BE2C (cell line): ENCODE results near the gene SUPT4H1.

Experiments used
- DNase-seq: peaks from one replicate; pipeline ENCODE4 v3.0.0-alpha.2; 2020
- H3K27me3 ChIP-seq: fragments of 250-450 bp; sonication (Bioruptor Pico); 2 replicates; pipeline ENCODE4 v1.5.1; 2020; ENCODE audit warnings: mild to moderate bottlenecking
- H3K36me3 ChIP-seq: fragments of 250-450 bp; sonication (Bioruptor Pico); 2 replicates; pipeline ENCODE4 v1.5.1; 2020; ENCODE audit warnings: mild to moderate bottlenecking
- H3K4me1 ChIP-seq: fragments of 250-450 bp; sonication (Bioruptor Pico); 2 replicates; pipeline ENCODE4 v1.5.1; 2020
- H3K4me3 ChIP-seq: 2 replicates; pipeline ENCODE4 v1.5.1; 2011; ENCODE audit warnings: low read depth, low read length
- H3K9me3 ChIP-seq: fragments of 250-450 bp; sonication (Bioruptor Pico); 2 replicates; pipeline ENCODE4 v1.5.1; 2020
- CTCF ChIP-seq: IDR thresholded peaks from 2 replicates; pipeline ENCODE4 v1.5.1; 2012; ENCODE audit warnings: mild to moderate bottlenecking, low read depth, low read length

The SUPT4H1 gene

DNA sequence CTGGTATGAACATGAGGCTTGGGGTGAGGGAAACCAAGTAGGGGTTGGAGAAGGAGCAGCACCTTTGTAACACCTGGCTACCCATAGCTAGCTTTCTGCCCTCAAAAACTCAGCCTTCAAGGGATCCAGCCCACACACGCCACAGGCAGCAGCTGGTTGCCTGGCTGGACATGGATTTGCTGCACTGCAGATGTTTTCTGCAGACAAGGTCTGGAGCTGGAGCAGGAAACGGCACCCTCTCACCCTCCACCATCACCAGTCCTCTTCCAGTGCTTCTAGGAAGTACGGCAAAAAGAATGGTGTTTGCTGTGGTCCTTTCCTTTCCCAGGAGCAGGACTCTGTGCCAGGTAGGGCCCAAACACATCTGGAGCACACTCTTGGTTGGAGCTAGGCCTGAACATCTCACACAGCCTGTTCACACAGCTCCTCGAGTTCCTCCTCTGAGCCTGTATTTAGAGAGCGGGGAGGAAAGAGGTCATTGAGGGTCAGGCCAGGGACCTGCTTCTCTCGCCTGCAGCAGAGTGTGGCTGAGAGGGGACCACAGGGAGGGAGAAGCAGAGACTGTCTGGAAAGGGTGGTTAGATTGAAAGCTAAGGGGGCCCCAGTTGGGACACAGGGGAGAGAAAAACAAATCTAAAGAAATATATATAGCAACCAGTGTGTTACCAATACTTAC lies 2.7 kb upstream of the SUPT4H1 start:
- H3K4me1 ChIP-seq: no peaks in the 10 kb centered on the region
- peaks cover 5% of the 10 kb centered on the region for H3K36me3 ChIP-seq
- H3K9me3 ChIP-seq: no peaks in the 10 kb centered on the region
- no peak for DNase-seq
- no peak overlapping the region for H3K4me3 ChIP-seq
- no peak for TF ChIP-seq CTCF
- no peaks in the 10 kb centered on the region; the same call in 1 of the 2 replicates for H3K27me3 ChIP-seq

DNA sequence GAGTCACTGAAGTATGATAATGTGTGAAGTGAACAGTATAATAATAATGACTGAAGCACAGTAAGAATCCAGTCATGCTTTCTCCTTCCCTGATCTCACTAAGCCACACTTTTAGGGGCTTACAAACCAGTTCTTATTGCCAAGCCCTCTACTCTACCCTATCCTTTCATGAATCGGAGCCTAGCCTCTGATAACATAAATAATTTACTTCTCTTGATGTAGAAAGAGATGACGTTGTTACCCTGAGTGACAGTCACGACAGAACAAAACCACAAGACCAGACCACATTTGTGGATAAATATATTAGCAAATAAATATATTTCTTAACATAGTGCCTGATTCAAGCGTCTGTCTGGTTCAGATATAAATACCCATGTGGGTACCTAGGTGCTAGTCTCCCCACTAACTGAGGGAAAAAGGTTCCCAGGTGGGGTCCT lies 1.4 kb upstream of the SUPT4H1 start:
- Histone ChIP-seq H3K4me3 (no peak overlapping the region; the same call in 1 of the 2 replicates), H3K36me3 (peaks cover 18% of the 10 kb centered on the region), H3K27me3 (no peaks in the 10 kb centered on the region), H3K9me3 (no peaks in the 10 kb centered on the region), H3K4me1 (no peaks in the 10 kb centered on the region)
- no peak for DNase-seq
- TF ChIP-seq CTCF: no peak

DNA sequence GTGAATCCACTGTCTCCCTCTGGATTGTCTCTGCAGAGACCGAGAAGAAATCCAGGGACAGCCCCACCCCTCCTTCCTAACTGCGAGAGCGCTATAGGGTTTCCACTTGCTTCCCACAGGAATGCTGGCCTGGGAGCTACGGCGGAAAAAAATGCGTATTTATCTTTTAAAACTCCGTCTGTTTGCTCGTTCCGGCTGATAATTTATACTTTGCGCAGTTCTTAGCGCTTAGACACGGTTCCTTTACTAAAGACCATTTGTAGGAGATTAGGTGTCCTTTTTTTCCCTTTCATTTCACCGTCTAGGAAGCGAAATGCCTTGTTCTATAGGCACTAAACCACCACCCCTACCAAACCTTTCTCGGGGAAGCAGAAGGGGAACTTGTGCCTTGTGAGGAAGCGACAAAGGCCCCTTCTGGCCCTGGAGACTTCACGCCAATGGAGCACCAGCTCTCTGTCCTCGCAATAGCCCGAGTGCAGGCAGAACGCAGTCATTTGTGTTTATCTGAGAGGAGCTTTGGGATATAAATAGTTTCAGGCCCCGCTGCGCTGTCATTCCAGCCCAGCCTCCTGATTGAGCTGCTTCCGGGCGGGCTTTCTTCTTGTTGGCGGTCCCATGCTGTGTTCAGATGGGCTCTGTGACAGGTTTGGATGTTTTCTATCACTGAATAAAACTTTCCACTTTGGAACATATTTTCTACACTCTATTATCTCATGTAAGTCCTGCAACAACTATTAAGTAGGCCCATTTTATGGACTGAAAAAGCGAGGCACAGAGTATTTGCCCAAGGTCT lies 791 bp upstream of the SUPT4H1 start:
- no peak for DNase-seq
- TF ChIP-seq CTCF: no peak
- Histone ChIP-seq H3K9me3 (no peaks in the 10 kb centered on the region), H3K27me3 (no peaks in the 10 kb centered on the region), H3K4me3 (peak overlapping the region; percentile 96), H3K4me1 (no peaks in the 10 kb centered on the region), H3K36me3 (peaks cover 24% of the 10 kb centered on the region)

DNA sequence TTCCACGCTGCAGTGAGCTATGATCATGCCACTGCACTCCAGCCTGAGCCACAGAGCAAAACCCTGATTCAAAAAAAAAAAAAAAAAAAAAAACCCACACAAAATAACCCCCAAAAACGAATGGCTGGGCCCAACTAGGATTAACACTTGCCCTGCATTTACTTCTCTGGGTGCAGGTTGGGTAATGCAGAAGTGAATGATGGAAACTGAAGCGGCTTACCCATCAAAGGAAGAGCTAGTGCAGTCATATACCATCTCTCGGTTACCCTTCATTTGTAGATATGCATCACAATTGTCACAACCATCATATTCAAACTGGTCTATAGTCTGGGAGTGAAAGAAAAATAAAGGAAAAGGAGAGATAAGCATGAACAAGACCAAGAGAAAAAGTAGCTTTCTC lies 819 bp downstream of the SUPT4H1 start:
- no peak for TF ChIP-seq CTCF
- H3K27me3 ChIP-seq: no peaks in the 10 kb centered on the region
- H3K36me3 ChIP-seq: peaks cover 32% of the 10 kb centered on the region
- no peak for DNase-seq
- no peaks in the 10 kb centered on the region for H3K4me1 ChIP-seq
- peak overlapping the region; percentile 96 for H3K4me3 ChIP-seq
- no peaks in the 10 kb centered on the region for H3K9me3 ChIP-seq

DNA sequence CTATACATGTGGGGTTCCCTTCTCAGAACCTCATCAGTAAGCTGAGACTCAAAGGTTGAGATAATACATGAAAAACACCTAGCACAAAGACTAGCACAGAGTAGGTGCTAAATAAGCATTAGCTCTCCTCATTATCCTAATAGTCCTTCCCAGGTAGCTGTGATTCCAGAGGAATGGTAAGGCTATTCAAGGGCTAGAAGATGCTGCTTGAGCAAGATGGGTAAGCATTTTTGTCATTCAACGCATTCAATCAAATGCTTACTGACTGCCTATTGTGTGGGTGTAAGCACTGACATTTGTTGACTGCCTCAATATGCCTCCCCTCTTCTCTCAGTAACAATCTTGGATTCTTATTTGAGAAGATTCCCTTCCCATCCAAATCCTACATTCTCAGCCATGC lies 4.0 kb downstream of the SUPT4H1 start:
- H3K4me1 ChIP-seq: no peaks in the 10 kb centered on the region
- peaks cover 45% of the 10 kb centered on the region for H3K36me3 ChIP-seq
- DNase-seq: no peak
- H3K27me3 ChIP-seq: no peaks in the 10 kb centered on the region
- H3K9me3 ChIP-seq: no peaks in the 10 kb centered on the region
- no peak overlapping the region for H3K4me3 ChIP-seq
- no peak for TF ChIP-seq CTCF

DNA sequence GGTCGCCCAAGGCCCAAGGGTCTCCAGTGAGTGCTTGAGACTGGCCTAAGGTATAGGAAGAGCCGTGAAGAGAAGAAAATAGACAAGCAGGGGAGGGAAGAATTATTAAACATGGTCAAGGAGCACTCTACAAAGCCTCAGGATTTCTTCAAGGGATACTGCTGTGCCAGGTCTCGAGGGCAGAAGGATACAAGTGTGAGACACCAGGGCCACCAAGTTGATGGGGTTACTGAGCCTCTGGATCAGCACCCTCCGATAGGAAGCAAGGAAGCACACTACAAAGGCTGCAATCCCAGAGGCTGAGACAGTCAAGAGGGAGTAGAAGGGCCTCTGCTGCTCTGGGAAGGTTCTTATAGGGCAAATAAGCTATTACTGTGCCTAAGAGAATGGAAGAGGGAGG lies 6.5 kb downstream of the SUPT4H1 start:
- peaks cover 45% of the 10 kb centered on the region for H3K36me3 ChIP-seq

More for the DNA sequence above, 6.5 kb downstream of the SUPT4H1 start:
- Histone ChIP-seq H3K4me1 (no peaks in the 10 kb centered on the region), H3K9me3 (no peaks in the 10 kb centered on the region), H3K4me3 (no peak overlapping the region), H3K27me3 (no peaks in the 10 kb centered on the region)
- no peak for TF ChIP-seq CTCF
- DNase-seq: no peak
